ENCODE data around the gene RBMS2.

The RBMS2 gene

DNA sequence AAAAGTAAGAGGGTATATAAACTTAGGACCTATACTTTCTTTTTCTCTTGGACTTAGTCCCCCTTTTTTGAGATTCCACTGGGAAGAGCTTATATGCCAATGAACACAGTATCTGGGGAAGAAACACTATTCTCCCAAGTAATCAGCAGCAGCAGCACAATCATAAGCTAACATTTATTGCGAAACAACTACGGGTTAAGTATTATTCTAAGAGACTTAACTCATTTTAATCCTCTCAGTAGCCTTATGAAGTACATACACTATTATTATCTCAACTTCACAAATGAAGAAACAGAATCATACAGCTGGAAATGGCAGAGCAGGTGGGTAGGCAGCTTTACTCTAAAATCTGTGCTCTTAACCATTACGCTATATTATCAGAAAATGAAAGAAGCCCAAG is 80.6 kb downstream of the RBMS2 start (continued):
- TF ChIP-seq PRDM4 (tag by site-specific recombination; IDR thresholded peaks at IDR 0.05) (no peak), ELK4 (IDR thresholded peaks at IDR 0.05; ENCODE audit: borderline replicate concordance, low read depth, low read length) (no peak)

DNA sequence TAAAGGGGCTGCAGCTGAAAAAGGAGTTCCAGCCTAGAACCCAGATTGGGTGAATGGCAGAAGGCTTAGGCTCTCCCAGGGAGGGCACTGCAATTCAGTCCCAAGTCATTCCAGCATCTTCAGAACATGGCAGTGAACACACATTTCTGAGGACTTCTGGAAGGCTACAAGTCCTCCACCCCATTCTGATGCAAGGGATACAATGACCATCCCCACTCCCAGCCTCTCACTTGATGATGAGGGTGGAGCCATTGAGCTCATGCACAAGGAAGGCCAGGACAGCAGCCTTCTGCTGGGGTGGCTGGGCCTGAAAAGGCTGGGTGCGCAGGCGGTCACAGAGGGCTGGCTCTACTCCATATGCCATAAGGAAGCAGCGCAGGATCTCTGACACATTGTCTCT is 82.7 kb downstream of the RBMS2 start:
- H3K4me1 ChIP-seq (ENCODE audit: control insufficient read depth, insufficient read depth, low read length), result no peaks in the 10 kb centered on the region
- ChIA-PET POLR2A (no interaction called here), CTCF (interaction anchor here (0.7 to 1.5 kb wide), 2 partner anchors 33 to 322 kb away, joined by 3 read pairs; no protein-coding TSS in a partner anchor)
- no peaks in the 10 kb centered on the region for H3K9me3 ChIP-seq (ENCODE audit: control insufficient read depth, insufficient read depth, low read depth, low read length)
- no peak for TF ChIP-seq ZNF791 (tag by site-specific recombination; IDR thresholded peaks at IDR 0.05)
- no peak for TF ChIP-seq ZNF660 (tag by site-specific recombination; IDR thresholded peaks at IDR 0.05)
- no peak for TF ChIP-seq ZNF248 (tag by site-specific recombination; IDR thresholded peaks at IDR 0.05)
- TF ChIP-seq ZNF341 (tag by site-specific recombination; IDR thresholded peaks at IDR 0.05; ENCODE audit: low read depth), result no peak
- no peak for TF ChIP-seq ZSCAN16 (tag by site-specific recombination; IDR thresholded peaks at IDR 0.05)
- H3K36me3 ChIP-seq (ENCODE audit: control insufficient read depth in 2 of 2, insufficient read depth in 1 of 2, low read length in 2 of 2), result peaks cover 78 to 94% of the 10 kb centered on the region in 2 experiments
- H3K27ac ChIP-seq (ENCODE audit: extremely low read depth, low read depth, low read length), result no peak overlapping the region
- no peak overlapping the region for H3K4me3 ChIP-seq (ENCODE audit: low read depth, low read length)

DNA sequence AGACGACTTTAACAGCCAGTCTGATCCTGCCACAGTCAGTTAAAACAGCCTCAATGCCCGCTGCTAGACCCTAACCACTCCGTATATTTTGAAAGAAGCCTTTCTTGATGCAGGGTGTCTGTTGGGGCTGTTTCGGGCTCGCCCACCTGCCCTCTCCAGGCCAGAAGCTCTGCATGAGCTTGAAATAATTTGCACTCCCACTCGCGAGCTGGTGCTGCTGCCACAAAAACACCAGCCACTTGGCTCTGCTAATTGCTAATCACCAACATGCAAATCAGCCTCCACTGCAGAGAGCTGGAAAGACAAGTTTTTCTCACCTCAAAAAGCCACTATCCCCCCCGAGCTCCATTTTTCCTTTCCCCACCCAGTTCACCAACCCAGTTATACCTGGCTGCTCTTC is 93.0 kb downstream of the RBMS2 start:
- Histone ChIP-seq H3K36me3 (ENCODE audit: control insufficient read depth in 2 of 2, insufficient read depth in 1 of 2, low read length in 2 of 2) (peaks cover 67 to 94% of the 10 kb centered on the region in 2 experiments), H3K4me1 (ENCODE audit: control insufficient read depth, insufficient read depth, low read length) (no peaks in the 10 kb centered on the region), H3K4me3 (ENCODE audit: low read depth, low read length) (no peak overlapping the region), H3K27ac (ENCODE audit: extremely low read depth, low read depth, low read length) (no peak overlapping the region), H3K9me3 (ENCODE audit: control insufficient read depth, insufficient read depth, low read depth, low read length) (no peaks in the 10 kb centered on the region)
- ChIA-PET CTCF (interaction anchor here (1.5 to 1.8 kb wide), 2 partner anchors 22 to 101 kb away, joined by 3 to 9 read pairs; no protein-coding TSS in a partner anchor), POLR2A (no interaction called here)
- TF ChIP-seq ZBTB10 (tag by site-specific recombination; IDR thresholded peaks at IDR 0.05) (no peak), ZNF37A (tag by site-specific recombination; IDR thresholded peaks at IDR 0.05) (no peak), ZNF654 (tag by site-specific recombination; IDR thresholded peaks at IDR 0.05; ENCODE audit: low read depth) (no peak), ZNF530 (tag by site-specific recombination; IDR thresholded peaks at IDR 0.05; ENCODE audit: low read depth) (no peak)

DNA sequence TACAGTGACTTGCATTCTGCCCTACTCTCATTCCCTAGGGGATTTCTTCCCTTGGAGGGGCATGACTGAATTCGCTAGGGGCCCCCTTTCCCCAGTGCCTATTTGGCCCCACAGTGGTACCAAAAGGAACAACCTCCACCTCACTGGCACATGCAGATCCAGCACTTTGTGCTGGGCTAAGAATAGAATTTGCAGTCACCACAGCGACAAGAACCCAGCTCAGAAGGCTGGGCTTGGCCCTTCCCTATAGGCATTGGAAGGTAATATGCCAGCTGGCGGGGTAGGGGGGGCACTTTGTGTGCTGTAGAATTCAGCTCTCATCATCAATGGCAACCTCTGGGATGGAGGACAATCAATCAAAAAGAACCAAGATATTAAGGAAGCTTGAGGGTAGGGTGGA is 94.6 kb downstream of the RBMS2 start:
- ChIA-PET POLR2A (interaction anchor here (0.6 to 0.9 kb wide), 3 partner anchors 13 to 102 kb away, joined by 3 to 4 read pairs (median 3); no protein-coding TSS in a partner anchor), CTCF (interaction anchor here (1.0 to 1.1 kb wide), 2 partner anchors 20 to 23 kb away, joined by 3 read pairs; no protein-coding TSS in a partner anchor)
- Histone ChIP-seq H3K4me3 (ENCODE audit: low read depth, low read length) (no peak overlapping the region), H3K9me3 (ENCODE audit: control insufficient read depth, insufficient read depth, low read depth, low read length) (no peaks in the 10 kb centered on the region), H3K36me3 (ENCODE audit: control insufficient read depth in 2 of 2, insufficient read depth in 1 of 2, low read length in 2 of 2) (peaks cover 63 to 91% of the 10 kb centered on the region in 2 experiments), H3K4me1 (ENCODE audit: control insufficient read depth, insufficient read depth, low read length) (no peaks in the 10 kb centered on the region), H3K27ac (ENCODE audit: extremely low read depth, low read depth, low read length) (0 out of 2 replicates have a peak overlapping the region, but pooled peaks have one; percentile 16)
- no peak for TF ChIP-seq REST (tag by site-specific recombination; IDR thresholded peaks at IDR 0.05)
- no peak for TF ChIP-seq ZBTB11 (tag by site-specific recombination; conservative IDR thresholded peaks at IDR 0.05; ENCODE audit: low read depth)
- TF ChIP-seq ZBTB8A (tag by site-specific recombination; IDR thresholded peaks at IDR 0.05), result no peak
- TF ChIP-seq ZNF184 (tag by site-specific recombination; IDR thresholded peaks at IDR 0.05), result no peak
- TF ChIP-seq KLF1 (tag by site-specific recombination; IDR thresholded peaks at IDR 0.05), result no peak

All from HEK293 (cell line).